PFSK-1 (cell line): ENCODE results near the gene VSTM4.

ENCODE experiments used
- POLR2AphosphoS5 ChIP-seq: IDR thresholded peaks from 2 replicates; pipeline ENCODE4 v1.6.1; 2012; ENCODE audit warnings: low read depth, mild to moderate bottlenecking, control low read depth, low read length, moderate library complexity
- TF ChIP-seq, protein P1 (sequence below), 2 experiments: IDR thresholded peaks; 2 replicates each; pipeline versions ENCODE4 v1.6.1 to v1.8.0; 2011 to 2012; ENCODE audit warnings: low read depth in 2 of 2, low read length in 2 of 2, control low read depth in 1 of 2, inconsistent platforms in 1 of 2, mild to moderate bottlenecking in 1 of 2, moderate library complexity in 1 of 2; ENCODE audit not compliant: insufficient read depth in 1 of 2

- TF ChIP-seq, protein P1, sequence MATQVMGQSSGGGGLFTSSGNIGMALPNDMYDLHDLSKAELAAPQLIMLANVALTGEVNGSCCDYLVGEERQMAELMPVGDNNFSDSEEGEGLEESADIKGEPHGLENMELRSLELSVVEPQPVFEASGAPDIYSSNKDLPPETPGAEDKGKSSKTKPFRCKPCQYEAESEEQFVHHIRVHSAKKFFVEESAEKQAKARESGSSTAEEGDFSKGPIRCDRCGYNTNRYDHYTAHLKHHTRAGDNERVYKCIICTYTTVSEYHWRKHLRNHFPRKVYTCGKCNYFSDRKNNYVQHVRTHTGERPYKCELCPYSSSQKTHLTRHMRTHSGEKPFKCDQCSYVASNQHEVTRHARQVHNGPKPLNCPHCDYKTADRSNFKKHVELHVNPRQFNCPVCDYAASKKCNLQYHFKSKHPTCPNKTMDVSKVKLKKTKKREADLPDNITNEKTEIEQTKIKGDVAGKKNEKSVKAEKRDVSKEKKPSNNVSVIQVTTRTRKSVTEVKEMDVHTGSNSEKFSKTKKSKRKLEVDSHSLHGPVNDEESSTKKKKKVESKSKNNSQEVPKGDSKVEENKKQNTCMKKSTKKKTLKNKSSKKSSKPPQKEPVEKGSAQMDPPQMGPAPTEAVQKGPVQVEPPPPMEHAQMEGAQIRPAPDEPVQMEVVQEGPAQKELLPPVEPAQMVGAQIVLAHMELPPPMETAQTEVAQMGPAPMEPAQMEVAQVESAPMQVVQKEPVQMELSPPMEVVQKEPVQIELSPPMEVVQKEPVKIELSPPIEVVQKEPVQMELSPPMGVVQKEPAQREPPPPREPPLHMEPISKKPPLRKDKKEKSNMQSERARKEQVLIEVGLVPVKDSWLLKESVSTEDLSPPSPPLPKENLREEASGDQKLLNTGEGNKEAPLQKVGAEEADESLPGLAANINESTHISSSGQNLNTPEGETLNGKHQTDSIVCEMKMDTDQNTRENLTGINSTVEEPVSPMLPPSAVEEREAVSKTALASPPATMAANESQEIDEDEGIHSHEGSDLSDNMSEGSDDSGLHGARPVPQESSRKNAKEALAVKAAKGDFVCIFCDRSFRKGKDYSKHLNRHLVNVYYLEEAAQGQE (IDR thresholded peaks at IDR 0.05; ENCODE audit: insufficient read depth in 1 of 2, low read depth in 2 of 2, low read length in 2 of 2) = no peak
- no peak for TF ChIP-seq POLR2AphosphoS5
Observed at GRCh38 chr10:49115796-49116508, 630 bp upstream of the VSTM4 start.
